C1 segment of cervical spinal cord (tissue), 14 donors: ENCODE data around the gene IL34.
"Not testable (repeated sequence)": the region's sequence is repeated elsewhere in the genome, so short reads cannot be mapped to it uniquely, and the experiment has no call there.

Source experiments
- DNase-seq, 14 donors: peaks; one replicate each; lab custom pipeline; 2025; lab: John Stamatoyannopoulos, UW

Gene IL34

GRCh38 chr16:70656712-70657263 is 10.4 kb downstream of the IL34 start:
- no peak for DNase-seq

DNA sequence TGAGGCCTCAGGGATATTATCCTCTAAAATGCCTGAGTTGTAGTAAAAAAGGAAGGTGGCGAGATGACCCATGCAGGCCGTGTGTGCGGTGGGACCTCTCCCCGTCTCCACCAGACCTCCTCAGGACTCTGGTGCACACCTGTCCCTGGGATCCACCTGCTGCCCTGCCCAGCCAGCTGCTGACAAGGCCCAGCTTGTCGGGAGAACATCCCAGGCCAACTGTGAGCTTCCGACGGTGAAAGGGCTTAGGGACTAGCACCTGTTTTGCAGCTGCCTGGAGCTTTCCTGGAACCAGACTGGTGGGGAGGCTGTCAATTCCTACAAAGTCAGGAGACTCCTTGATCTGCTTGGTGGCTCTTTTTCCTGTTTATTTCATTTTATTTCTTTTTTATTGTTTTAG is 11.6 kb downstream of the IL34 start:
- no peak for DNase-seq

DNA sequence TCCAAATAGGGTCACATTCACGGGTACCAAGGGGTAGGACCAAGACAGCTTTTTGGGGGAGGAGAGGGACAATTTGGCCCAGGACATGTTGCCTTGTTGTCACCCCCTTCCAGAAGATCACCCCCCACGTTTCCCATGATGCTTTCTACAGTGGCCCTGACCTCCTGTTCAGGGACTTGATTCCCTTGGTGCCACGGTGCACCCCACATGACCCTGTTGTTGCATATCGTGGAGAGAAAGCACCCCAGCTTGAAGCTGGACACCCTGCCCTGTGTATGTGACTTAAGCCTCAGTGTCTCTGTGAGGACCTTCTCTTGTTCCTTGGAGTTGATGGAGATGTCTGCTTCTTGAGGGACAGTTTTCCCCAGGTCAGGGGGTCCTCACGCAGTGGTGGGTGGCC is 12.6 kb downstream of the IL34 start:
- DNase-seq = no peak

DNA sequence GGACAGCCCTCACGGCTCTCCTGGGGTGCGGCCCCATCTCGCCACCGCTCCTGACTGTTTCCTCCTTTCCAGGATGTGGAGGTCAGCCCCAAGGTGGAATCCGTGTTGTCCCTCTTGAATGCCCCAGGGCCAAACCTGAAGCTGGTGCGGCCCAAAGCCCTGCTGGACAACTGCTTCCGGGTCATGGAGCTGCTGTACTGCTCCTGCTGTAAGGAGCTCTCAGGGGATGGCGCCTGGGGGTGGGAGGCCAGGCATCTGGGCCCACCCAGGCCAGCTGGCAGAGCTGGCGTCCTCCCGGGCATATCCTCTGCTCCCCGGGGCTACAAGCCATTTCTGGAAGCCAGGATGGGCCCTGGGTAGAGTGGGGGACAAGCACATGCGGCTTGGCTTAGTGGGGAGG is 13.2 kb downstream of the IL34 start:
- no peak for DNase-seq

- DNase-seq = no peak
These were observed 13.8 kb downstream of the IL34 start for GRCh38 chr16:70659953-70660671.

DNA sequence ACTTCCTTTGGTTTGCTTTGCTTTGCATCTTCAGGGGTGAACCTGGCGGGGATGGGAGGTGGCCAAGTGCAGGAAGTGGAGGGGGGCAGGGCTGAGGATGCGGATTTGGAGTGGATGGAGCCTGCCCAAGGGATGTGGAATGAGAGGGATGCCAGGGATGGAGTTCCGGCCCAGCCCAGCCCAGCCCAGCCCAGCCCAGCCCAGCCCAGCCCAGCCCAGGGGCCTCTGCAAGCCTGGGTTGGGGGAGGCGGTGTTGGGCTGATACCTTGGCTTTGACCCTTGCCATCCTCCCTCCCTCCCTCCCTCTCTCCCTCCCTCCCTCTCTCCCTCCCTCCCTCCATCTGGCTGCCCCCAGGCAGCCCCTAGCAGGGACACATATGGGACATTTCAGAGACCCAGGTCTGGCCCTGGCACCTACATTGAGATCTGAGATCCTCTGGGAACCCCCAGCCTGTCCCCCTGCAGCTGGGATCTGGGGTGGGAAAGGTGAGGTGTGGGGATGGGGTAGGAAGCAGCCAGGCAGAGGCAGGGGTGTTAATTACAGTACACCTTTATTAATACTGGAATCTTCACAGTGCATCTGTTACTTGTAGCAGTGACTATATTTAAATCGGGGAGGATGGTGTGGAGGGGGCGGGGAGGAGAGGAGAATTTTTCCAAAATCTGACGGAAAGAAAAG is 14.5 kb downstream of the IL34 start:
- no peak for DNase-seq

DNA sequence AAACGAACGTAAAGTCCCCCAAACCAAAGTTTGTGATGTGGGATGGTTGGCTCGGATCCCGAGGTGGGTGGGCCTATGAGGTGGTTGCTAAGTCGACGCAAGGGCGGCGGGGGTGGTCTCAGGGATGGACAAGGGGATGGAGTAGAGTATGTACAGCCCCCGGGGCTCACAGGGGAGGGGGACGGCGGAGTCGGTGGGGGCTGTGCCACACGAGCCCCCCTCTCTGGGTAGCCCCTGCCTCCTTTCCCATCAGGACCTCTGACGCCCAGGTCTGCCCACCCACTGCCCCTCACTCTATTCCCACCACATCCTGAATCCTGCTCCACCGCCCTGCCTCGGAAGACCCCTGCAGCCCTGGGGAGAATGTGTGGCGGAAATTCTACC is 15.2 kb downstream of the IL34 start:
- no peak for DNase-seq

DNA sequence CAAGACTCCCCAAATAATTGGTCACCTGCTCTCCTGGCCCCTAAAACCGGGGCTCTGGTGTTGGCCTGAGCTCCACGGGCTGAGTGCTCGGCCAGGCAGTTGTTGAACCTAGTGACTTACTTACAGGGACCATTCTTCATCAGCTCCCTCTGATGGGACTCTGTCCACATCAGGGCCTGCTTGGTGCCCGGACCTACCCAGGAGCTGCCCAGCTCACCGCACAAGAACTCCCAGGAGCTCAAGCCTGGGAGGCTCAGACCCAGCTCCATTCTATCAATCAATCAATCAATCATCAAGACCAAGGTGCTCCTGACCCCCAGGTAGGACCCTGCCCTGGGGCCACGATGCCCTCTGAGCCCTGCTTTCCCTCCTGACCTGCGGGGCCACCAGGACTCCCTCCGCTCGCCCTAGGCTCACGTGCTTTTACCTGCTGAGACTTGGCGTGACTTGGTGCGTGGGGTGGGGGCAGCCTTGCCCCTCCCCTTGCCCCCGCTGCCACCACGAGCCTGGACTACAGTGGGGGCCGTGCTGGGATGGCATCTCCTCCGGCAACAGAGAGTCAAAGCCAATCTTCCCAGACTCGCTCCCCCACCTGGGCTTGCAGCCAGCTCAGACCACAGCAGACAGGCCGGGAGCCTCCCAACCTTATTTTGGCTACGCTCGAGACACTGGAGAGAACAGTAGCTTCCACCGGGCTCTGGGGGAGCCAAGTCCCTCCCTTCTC is 15.7 kb downstream of the IL34 start:
- peak in 3 of 14 donors; percentile 29 to 55 (median 38) for DNase-seq

GRCh38 chr16:70662991-70663523 is 16.7 kb downstream of the IL34 start:
- no peak for DNase-seq

DNA sequence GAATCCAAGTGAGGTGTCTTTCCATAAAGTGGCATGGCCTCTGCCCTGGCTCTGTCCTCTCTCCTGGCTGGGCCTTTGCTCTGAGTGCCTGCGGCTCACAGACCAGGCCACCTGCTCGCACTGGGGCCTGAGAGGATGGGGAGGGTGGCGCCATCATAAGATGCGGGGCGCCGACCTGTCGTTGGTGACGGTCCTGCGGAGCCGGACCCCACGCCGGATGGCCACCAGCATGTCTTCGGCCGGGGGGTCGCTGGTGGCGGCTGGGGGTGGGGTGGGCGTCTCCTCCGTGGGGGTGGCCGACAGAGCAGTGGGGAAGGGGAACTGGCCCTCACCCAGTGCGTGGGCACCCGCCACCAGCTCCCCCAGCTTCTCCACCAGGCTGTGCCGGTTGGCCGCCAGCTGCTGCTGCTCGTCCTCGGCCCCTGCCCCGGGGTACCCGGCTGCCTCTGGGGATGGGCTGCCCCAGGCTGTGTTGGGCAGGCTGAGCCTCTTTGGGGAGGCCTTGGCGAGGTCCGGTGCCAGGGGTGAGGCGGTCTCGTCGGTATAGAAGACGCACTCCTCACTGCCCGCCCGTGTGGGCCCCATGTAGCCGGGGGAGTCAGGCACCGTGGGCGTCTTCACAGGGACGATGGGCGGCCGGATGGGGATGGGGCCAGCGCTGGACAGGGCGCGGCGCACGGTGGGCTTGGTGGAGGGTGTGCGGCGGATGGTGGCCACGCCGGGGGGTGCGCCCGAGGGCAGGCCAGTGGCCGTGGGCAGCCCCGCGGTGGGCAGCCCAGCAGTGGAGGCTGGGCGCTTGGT is 17.4 kb downstream of the IL34 start:
- DNase-seq = no peak

DNA sequence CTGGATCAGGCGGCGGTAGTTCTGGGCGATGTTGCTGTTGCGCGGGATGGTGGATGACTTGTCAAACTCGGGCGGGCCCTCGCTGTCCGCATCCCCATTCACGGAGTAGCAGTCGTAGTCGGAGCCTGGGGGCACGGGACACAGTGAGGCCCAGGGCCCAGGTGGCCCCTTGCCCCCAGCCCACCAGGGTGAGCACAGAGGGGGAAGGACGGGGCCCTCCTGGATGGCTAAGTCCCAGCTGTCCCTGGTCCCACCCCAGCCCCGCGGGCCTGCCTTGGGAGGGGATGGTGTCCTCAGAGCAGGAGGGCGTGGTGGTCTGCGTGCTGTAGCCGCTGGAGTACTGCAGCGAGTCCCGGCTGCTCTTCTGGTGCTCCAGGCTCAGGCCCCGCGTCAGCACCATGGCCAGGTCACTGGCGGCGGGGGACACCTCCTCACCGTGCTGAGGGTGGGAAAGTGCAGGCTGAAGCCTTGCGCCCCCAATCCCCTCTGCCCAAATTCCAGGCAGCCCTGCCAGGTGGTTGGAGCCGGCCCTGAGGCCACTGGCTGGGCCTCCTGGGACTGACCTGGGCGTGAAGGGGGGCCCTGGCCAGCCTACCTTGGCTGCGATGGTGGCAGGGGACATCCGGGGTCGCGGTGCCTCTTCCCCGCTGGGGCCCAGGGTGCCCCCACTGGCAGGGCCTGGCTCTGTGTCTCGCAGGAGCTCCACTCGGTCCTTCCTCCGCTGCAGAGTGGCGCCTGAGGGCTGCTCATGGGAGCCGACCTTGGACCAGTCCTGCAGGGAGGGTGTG is 18.2 kb downstream of the IL34 start:
- DNase-seq = no peak

- no peak for DNase-seq
These were observed 18.8 kb downstream of the IL34 start for GRCh38 chr16:70665113-70665694.

- DNase-seq = no peak
These were observed 19.7 kb downstream of the IL34 start for GRCh38 chr16:70665806-70666735.

DNA sequence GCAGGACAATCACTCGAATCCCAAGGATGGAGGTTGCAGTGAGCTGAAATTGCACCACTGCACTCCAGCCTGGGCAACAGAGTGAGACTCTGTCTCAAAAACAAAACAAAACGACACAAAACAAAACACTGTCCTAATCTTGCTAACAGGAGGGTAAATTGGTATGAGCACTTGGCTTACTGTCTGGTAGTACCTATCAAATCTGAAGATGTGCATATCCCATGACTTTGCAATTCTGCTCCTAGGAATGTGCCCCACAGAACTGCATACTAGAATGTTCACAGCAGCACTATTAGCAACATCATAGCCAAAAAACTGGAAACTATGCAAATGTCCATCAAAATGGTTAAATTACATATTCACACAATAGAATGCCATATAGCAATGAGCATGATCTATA is 23.8 kb downstream of the IL34 start:
- no peak for DNase-seq

- DNase-seq = not testable (repeated sequence)
These were observed 24.6 kb downstream of the IL34 start for GRCh38 chr16:70670938-70671337.

DNA sequence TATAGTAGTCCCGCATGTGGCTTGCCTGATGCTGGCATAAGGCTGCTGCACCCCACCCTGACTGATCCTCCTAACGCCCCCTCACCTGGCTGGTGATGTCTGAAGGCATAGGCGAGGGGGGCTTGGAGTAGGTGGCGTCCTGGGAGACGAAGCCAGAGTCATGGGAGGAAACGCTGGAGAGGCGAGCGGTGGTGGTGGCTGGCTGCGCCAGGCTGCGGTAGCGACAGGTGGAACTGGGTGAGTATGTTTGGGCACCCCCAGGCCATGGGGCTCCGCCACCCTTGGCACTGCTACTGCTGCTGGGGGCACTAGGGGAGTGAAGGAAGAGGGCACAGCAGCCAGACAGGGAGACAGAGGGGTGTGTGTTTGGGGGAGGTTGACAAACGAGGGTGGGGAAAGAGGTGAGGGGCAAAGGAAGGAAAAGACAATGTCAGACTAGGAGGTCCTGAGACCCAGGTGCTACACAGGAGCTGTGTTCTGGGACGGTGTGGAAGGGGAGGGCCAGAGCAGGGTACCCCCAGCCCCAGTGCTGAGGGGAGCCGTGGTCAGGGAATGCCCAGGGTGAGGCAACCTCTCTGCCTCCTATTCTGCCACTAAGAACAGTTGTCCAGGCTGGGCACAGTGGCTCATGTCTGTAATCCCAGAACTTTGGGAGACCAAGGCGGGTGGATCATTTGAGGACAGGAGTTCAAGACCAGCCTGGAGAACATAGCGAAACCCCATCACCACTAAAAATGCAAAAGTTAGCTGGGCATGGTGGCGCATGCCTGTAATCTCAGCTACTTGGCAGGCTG is 28.1 kb downstream of the IL34 start:
- no peak for DNase-seq

DNA sequence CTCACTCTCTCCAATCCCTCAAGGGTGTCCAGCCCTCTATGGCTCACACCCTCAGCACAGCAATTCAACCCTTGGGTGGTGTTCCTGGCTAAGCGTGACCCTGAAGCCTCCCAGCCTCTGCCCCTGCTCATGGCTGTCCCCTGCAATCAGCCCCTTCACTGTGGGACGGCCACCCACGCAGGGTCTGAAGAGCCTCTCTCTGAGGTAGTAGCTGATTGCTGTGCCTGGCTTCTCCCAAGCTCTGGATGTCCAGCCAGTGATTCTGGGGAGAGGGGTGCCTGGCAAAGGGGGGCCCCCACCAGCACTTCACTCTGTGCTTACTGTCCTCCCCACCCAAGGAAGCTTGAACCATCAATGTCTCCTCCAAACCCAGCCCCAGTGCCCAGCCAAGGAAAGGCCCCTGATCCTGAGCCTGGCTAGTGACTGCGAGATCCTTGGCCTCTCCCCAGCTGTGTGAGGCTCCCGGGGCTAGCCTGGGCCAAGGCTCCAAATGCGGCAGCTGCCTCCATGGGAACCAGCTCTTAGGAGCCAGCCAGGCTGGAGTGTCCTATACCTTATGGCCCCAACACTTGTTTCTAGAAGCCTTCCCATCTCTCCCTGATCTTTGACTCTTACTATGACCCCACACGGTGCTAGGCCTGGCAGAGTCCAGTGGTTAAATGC is 29.6 kb downstream of the IL34 start:
- DNase-seq = peak in 2 of 14 donors; percentile 21 to 45
